K562 (cell line): ENCODE data around the gene S100A2. TPM values are rescaled to one million over a fixed set of nuclear protein-coding genes. Genes with fewer than 3 reads are reported as not detected.
A peak's percentile ranks its signal among the peaks of the same experiment; 100 is the strongest.

ENCODE experiments used
- E2F3 ChIP-seq: fragments of 250-450 bp; sonication (Bioruptor Pico); IDR thresholded peaks from 2 replicates; pipeline ENCODE4 v1.4.0; 2020; ENCODE audit warnings: mild to moderate bottlenecking
- KLF6 ChIP-seq: fragments of 250-450 bp; sonication (Bioruptor Pico); IDR thresholded peaks from 2 replicates; pipeline ENCODE4 v1.4.0; 2020; ENCODE audit warnings: mild to moderate bottlenecking, moderate library complexity, borderline replicate concordance
- MCM7 ChIP-seq, 2 experiments: fragments of 450-650 bp; IDR thresholded peaks; 2 replicates each; pipeline ENCODE4 v1.6.1; 2016 to 2018
- PTBP1 ChIP-seq: fragments of 200-400 bp; formaldehyde crosslinking; IDR thresholded peaks from 2 replicates; pipeline ENCODE4 v1.6.1; 2017; ENCODE audit warnings: low read depth, low read length
- SAP30 ChIP-seq: fragments of 200-600 bp; sonication (generic); IDR thresholded peaks from 2 replicates; pipeline ENCODE4 v1.6.1; 2012; ENCODE audit warnings: borderline replicate concordance, low read depth, mild to moderate bottlenecking, moderate library complexity, low read length, control low read depth, inconsistent platforms; ENCODE audit not compliant: insufficient read depth, poor library complexity, severe bottlenecking
- SMAD4 ChIP-seq: fragments of 250-450 bp; sonication (Bioruptor Pico); conservative IDR thresholded peaks from 2 replicates; pipeline ENCODE4 v1.8.0; 2021; ENCODE audit warnings: inconsistent platforms, mild to moderate bottlenecking, moderate library complexity
- TBL1XR1 ChIP-seq, 2 experiments: IDR thresholded peaks; 2 replicates each; pipeline ENCODE4 v1.6.1; 2012; ENCODE audit warnings: improper control_type of control experiment in 2 of 2, low read length in 2 of 2, mild to moderate bottlenecking in 1 of 2
- U2AF1 ChIP-seq: fragments of 200-400 bp; formaldehyde crosslinking; optimal IDR thresholded peaks from 2 replicates; pipeline ENCODE3; 2017; ENCODE audit warnings: mild to moderate bottlenecking, low read depth, low read length, moderate library complexity
- polyA plus RNA-seq, 8 experiments: library from polyadenylated mRNA; depleted of rRNA in 4 of 8; stranded (reverse) in 5 of 8; unstranded in 3 of 8; fragments of >200 nt; fragmentation: Nextera tagmentation in 2 of 8; fragmentation: Illumina TruSeq in 1 of 8; extraction: Ambion mirVana in 2 of 8; extraction: Trizol in 1 of 8; gene quantifications; 2 replicates each; pipeline versions ENCODE4 v1.2.1 to v1.2.3, GENCODE V29; 2011 to 2014; ENCODE audit warnings: inconsistent platforms in 1 of 8, missing spikeins in 1 of 8
- total RNA-seq, 7 experiments: library from RNA; depleted of rRNA in 6 of 7; stranded (reverse); fragments of >200 nt in 6 of 7; fragmentation: Illumina TruSeq in 2 of 7; extraction: Trizol in 2 of 7; gene quantifications; 2 replicates each; pipeline versions ENCODE4 v1.2.1 to v1.2.3, GENCODE V29; 2011 to 2021; ENCODE audit warnings: low replicate concordance in 1 of 7
- TF ChIP-seq, protein P1 (sequence below): fragments of 450-650 bp; IDR thresholded peaks from 2 replicates; pipeline ENCODE4 v1.6.1; 2016; ENCODE audit warnings: low read depth, mild to moderate bottlenecking, moderate library complexity
- TF ChIP-seq, protein P2 (sequence below): fragments of 450-650 bp; IDR thresholded peaks from 2 replicates; pipeline ENCODE4 v1.6.1; 2017; ENCODE audit warnings: antibody characterized with exemption, mild to moderate bottlenecking
- TF ChIP-seq, protein P3 (sequence below): fragments of 200-800 bp; sonication (Bioruptor generic); IDR thresholded peaks from 2 replicates; pipeline ENCODE4 v1.6.1; 2016; ENCODE audit warnings: missing genetic modification characterization, missing compliant biosample characterization

The S100A2 gene
- total and polyA plus RNA-seq, 9 of the 15 experiments (the other 6 are each of a cell fraction or from before 2014, with no cell fraction given): 0.28 to 0.65 (median 0.44) TPM; not detected in 4

DNA sequence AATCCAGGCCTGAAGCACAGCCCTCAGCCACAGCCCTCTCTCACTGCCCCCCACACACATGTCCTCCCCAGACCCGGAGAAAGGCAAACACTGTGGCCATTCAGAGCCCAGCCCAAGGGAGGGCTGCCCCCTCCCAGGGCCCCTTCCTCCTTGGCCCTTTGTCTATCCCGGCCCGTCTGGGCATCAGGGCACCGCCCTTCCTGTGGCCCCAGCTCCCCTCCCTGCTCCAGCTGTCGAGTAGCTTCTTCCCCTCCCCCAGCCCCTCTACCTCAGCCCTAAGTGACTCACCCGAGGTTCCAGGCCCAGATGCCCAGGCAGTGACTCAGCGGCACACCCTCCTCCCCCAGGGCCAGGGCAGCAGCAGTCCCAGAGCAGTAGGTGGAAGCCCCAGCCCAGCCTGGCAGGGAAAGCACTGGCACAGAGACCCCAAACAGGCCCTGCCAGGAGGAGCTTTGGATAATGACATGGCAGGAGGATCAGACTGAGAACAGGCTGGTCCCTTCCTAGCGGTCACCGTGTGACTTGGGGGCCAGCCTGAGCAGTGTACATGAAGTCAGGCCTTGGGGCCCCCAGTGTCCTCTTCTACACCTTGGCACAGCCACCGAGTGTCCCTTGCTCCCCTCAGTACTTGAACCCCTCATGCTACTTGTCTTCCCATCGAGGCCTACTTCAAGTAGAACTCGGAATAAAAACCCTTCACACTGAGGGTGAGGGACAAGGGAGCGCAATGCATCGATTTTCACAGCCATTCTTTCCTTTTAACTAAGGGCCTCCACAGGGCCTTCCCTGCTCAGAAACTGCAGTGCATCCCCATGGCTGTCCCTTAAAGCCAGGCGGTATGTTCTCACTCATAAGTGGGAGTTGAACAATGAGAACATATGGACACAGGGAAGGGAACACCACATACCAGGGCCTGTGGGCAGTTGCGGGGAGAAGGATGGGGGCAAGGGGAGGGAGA is 1.0 kb upstream of the S100A2 start (continued):
- peak; percentile 85; the same call in 1 of the 2 replicates for TF ChIP-seq KLF6 (CRISPR knock-in tag)
- peak; percentile 90 for TF ChIP-seq SMAD4 (CRISPR knock-in tag)
- TF ChIP-seq U2AF1: no peak
- TF ChIP-seq, protein P1, sequence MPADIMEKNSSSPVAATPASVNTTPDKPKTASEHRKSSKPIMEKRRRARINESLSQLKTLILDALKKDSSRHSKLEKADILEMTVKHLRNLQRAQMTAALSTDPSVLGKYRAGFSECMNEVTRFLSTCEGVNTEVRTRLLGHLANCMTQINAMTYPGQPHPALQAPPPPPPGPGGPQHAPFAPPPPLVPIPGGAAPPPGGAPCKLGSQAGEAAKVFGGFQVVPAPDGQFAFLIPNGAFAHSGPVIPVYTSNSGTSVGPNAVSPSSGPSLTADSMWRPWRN: no peak
- peak; percentile 21 to 33; a peak in 1 of 4 replicates for TF ChIP-seq TBL1XR1 (IDR thresholded peaks at IDR 0.05; ENCODE audit: low read length in 2 of 2)
- TF ChIP-seq, protein P2, sequence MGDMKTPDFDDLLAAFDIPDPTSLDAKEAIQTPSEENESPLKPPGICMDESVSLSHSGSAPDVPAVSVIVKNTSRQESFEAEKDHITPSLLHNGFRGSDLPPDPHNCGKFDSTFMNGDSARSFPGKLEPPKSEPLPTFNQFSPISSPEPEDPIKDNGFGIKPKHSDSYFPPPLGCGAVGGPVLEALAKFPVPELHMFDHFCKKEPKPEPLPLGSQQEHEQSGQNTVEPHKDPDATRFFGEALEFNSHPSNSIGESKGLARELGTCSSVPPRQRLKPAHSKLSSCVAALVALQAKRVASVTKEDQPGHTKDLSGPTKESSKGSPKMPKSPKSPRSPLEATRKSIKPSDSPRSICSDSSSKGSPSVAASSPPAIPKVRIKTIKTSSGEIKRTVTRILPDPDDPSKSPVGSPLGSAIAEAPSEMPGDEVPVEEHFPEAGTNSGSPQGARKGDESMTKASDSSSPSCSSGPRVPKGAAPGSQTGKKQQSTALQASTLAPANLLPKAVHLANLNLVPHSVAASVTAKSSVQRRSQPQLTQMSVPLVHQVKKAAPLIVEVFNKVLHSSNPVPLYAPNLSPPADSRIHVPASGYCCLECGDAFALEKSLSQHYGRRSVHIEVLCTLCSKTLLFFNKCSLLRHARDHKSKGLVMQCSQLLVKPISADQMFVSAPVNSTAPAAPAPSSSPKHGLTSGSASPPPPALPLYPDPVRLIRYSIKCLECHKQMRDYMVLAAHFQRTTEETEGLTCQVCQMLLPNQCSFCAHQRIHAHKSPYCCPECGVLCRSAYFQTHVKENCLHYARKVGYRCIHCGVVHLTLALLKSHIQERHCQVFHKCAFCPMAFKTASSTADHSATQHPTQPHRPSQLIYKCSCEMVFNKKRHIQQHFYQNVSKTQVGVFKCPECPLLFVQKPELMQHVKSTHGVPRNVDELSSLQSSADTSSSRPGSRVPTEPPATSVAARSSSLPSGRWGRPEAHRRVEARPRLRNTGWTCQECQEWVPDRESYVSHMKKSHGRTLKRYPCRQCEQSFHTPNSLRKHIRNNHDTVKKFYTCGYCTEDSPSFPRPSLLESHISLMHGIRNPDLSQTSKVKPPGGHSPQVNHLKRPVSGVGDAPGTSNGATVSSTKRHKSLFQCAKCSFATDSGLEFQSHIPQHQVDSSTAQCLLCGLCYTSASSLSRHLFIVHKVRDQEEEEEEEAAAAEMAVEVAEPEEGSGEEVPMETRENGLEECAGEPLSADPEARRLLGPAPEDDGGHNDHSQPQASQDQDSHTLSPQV: peak; percentile 99
- TF ChIP-seq MCM7 (IDR thresholded peaks at IDR 0.05): no peak
- no peak for TF ChIP-seq SAP30
- no peak for TF ChIP-seq E2F3 (CRISPR knock-in tag)
- TF ChIP-seq PTBP1: no peak
- TF ChIP-seq, protein P3, sequence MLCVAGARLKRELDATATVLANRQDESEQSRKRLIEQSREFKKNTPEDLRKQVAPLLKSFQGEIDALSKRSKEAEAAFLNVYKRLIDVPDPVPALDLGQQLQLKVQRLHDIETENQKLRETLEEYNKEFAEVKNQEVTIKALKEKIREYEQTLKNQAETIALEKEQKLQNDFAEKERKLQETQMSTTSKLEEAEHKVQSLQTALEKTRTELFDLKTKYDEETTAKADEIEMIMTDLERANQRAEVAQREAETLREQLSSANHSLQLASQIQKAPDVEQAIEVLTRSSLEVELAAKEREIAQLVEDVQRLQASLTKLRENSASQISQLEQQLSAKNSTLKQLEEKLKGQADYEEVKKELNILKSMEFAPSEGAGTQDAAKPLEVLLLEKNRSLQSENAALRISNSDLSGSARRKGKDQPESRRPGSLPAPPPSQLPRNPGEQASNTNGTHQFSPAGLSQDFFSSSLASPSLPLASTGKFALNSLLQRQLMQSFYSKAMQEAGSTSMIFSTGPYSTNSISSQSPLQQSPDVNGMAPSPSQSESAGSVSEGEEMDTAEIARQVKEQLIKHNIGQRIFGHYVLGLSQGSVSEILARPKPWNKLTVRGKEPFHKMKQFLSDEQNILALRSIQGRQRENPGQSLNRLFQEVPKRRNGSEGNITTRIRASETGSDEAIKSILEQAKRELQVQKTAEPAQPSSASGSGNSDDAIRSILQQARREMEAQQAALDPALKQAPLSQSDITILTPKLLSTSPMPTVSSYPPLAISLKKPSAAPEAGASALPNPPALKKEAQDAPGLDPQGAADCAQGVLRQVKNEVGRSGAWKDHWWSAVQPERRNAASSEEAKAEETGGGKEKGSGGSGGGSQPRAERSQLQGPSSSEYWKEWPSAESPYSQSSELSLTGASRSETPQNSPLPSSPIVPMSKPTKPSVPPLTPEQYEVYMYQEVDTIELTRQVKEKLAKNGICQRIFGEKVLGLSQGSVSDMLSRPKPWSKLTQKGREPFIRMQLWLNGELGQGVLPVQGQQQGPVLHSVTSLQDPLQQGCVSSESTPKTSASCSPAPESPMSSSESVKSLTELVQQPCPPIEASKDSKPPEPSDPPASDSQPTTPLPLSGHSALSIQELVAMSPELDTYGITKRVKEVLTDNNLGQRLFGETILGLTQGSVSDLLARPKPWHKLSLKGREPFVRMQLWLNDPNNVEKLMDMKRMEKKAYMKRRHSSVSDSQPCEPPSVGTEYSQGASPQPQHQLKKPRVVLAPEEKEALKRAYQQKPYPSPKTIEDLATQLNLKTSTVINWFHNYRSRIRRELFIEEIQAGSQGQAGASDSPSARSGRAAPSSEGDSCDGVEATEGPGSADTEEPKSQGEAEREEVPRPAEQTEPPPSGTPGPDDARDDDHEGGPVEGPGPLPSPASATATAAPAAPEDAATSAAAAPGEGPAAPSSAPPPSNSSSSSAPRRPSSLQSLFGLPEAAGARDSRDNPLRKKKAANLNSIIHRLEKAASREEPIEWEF (CRISPR knock-in tag): no peak; the same call in 1 of the 2 replicates
